Glomerular endothelial cell (primary cell): ENCODE measurements around the gene PLXDC1. TPM values are rescaled to one million over a fixed set of nuclear protein-coding genes. Genes with fewer than 3 reads are reported as not detected.
"Not testable (repeated sequence)": the region's sequence is repeated elsewhere in the genome, so short reads cannot be mapped to it uniquely, and the experiment has no call there.

ENCODE experiments used
- DNase-seq: peaks from one replicate; pipeline ENCODE4 v3.0.0-alpha.2; 2011; ENCODE audit warnings: low read depth, low spot score; ENCODE audit errors: extremely low read depth
- total RNA-seq: library from RNA; depleted of rRNA; stranded (reverse); fragments of >200 nt; gene quantifications from 2 replicates; pipeline ENCODE4 v1.2.3, GENCODE V29; 2015

PLXDC1 gene
- total RNA-seq, 1 donor from 2014 or later = 0.06 TPM

- DNase-seq = no peak
These were observed 79.9 kb downstream of the PLXDC1 start for GRCh38 chr17:39071573-39071972.

- no peak for DNase-seq
These were observed 82.2 kb downstream of the PLXDC1 start for GRCh38 chr17:39069114-39069756.

DNA sequence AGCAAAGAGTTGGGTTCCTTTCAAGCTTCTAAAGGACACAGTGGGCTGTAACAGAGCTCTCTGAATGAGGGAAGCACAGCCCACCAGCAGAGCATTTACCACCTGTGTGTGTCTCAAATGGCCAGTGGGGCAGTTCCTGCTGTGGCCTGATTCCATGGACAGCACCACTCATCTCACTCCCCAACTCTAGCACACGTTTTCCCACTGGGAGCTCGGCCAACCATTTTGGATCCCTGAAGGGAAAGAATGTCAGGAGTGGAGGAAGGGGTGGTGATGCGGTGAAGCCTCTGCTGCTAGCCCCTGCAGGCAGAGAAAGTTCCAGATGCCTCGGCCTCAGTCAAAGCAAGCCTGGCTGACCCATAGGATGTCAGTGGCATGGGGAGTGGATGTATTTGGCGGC is 86.6 kb downstream of the PLXDC1 start:
- DNase-seq = no peak

GRCh38 chr17:39064374-39064773 is 87.1 kb downstream of the PLXDC1 start:
- no peak for DNase-seq

DNA sequence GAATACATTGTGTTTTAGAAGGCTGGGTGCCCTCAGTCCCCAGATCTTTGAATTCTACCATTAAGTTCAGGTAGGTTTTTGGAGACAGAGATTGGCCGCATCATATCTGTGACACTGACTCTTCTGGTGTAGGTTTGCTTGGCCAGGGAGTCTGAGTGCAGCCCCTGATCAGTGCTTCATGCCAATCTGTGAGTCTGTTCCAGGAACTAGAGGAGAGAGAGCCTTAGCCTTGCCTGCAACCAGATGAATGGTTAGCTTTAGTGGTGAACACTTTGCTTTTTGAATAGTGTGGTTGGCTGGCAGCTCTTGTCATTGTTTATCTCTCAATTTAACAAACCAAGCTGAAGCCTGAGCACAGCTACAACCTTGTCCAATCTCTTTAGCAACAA is 87.8 kb downstream of the PLXDC1 start:
- no peak for DNase-seq

GRCh38 chr17:39062846-39063680 is 88.4 kb downstream of the PLXDC1 start:
- no peak for DNase-seq

DNA sequence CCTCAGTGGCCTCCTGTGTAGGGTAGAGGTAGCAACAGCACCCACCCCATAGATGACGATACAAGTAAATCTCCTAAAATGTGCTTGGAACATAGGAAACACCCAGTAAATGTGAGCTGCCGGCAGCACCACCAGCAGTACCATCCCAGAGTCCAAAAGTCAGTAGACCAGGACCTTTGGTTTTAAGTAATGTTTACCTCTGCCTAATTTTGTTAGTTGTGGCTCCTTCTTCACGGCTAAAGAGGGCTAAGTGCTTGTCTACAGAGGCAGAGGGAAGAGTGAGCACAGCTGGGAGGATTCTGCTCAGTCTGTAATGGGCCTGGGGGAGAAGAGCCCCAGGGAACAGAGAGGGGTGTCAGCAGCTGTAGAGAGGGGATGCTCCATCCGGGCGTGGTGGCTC is 92.9 kb downstream of the PLXDC1 start:
- DNase-seq = no peak

DNA sequence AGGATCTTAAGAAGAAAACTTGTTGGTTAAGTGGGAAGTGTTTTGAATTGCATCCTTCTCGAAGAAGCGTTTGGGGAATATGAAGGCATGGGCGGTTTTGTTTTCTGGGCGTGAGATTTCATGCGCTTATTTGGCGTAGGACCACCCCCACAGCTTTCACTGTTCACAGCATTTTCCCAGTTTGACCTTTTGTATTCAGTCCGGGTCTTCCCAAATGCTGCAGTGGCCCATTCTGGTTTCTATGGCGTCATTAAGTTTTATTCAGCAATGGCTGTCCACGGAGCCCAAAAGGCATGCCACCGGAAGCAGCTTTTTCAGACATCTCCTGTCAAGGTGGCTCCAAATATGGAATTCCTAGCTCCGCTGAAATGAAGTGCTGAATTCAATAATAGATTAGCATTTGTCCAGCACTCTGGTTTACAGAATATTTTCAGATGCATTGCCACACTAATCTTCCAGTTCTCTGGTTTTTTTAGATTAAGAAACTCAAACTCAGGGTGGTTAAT is 93.7 kb downstream of the PLXDC1 start:
- DNase-seq = no peak

- no peak for DNase-seq
These were observed 97.3 kb downstream of the PLXDC1 start for GRCh38 chr17:39054111-39054645.

DNA sequence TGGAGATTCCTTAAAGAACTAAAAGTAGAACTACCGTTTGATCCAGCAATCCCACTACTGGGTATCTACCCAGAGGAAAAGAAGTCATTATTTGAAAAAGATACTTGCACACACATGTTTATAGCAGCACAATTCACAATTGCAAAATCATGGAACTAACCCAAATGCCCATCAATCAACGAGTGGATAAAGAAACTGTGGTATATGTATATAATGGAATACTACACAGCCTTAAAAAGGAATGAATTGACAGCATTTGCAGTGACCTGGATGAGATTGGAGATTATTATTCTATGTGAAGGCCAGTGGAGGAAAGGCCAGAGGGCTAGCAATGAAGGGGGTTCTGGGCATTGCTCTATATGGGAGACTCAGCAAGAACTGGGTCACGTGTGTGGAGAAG is 99.0 kb downstream of the PLXDC1 start:
- not testable (repeated sequence) for DNase-seq

DNA sequence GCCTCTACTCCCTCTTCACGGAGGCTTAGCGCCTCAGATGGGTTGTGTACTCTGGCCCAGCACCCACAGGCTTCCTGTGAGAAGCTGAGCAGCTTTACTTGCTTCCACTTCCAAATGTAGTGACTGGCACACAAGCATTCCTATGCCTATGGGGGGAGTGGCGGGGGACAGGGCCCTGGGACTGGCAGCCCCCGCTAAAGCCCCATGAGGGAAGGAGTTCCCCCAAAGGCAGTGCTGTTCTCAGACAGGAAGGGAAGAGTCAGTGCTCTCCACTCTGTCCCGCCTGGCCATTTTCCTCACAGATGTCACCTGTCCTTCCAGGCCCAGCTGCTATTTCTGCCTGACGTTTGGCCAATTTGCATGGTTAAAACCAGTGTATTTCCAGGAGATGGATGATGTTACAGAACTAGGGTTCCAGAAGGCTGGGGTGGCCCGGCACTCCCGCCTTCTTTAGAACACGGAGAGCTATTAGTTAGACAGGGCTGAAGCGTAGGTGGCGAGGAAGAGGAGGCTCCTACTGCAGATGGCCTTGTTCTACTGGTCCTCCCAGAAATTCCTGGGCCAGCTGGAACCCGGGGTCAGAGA is 100.3 kb downstream of the PLXDC1 start:
- DNase-seq = no peak

DNA sequence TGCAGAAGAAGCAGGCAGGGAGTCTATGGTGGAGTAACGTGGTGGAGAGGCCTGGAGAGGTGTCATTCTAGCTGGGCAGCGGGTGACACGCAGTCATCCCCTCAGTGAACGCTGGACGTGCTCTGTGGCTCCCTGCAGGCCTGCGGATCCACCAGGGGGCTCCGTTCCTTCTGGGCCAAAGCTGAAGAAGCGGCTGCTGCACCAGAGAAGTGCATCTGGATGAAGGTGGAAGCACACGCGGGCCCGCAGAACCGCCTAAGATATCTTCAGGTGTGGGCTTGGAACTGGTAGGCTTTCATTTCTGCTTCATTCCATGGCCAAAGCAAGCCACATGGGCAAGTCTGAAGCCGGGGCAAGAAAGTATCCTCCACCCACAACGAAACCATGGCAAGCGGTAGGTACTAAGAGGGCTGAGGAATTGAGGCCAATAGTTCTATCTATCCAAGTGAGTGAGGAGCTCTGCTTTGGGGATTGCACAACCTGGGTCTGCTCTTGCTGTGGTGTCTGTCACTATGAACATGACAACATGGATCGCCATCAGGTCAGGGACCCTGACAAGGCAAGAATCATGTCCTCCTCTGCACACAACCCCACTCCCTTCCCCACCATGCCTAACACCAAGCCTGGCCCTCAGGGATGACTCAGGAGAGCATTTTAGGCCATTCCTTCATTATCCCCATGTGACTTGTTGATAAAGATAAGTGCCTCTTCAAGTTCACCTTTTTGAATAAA is 105.3 kb downstream of the PLXDC1 start:
- no peak for DNase-seq

DNA sequence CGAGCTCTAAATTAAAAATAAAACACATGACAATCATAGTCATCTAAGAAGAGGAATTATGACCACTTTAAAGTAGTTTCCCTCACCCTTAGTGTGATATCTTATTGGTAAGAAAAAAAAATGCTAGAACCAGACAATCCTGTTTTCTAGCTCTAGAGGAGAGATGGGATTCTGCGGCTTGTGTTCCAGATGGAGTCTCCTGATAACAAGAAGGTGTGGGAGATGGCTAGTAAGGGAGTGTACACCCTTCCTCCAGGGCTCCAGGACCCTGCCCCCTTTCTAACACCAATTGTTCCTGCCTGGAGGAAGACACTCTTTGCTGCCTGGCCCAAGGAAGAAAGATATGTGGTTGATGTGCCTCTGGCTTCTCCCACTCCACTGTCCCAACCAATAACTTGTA is 115.4 kb downstream of the PLXDC1 start:
- DNase-seq = no peak

GRCh38 chr17:39035578-39035977 is 115.9 kb downstream of the PLXDC1 start:
- not testable (repeated sequence) for DNase-seq

GRCh38 chr17:39028690-39029089 is 122.7 kb downstream of the PLXDC1 start:
- DNase-seq = no peak

DNA sequence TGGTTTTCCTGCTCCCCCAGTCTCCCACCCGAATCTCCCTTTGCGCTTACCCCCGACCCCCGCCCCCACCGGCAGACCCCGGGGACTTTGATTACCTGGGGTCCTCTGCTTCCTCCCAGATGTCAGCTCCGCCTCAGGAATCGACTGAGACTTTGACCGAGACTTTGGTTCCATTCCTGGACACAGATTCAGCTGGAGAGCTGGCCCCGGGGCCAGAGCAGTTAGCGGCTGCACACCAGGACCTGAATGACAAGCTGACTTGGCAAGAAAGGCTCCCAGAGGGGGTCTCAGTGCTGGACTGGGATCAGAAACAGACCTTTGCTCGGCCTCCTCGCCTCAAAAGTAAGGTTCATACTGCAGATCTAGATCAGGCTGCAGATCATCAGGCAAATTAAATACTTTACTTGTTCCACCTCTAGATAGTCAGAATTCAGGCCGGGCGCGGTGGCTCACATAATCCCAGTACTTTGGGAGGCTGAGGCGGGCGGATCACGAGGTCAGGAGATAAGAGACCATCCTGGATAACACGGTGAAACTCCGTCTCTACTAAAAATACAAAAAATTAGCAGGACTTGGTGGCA is 123.9 kb downstream of the PLXDC1 start:
- DNase-seq = no peak

DNA sequence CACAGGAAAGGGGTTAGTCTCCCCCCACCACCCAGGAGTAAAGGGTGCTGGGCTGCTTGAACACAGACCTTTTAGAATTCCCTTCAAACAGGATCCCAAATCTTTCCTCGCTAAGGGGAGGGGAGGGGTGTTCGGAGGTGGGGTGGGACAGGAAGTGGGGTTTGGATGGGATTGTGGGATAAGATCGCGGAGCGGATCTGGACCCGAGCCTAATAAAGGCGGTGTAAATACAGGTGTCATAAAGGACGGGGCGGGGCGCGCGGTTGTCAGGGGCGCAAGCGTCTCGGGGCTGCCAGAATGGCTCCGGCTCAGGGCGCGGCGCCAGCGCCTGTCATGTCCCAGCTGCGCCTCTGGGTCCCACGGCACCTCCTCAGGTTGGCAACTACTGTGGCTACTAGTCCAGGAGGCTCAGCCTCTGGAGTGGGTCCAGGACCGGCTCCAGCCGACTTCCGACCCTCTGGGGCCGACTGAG is 124.4 kb downstream of the PLXDC1 start:
- DNase-seq = no peak

DNA sequence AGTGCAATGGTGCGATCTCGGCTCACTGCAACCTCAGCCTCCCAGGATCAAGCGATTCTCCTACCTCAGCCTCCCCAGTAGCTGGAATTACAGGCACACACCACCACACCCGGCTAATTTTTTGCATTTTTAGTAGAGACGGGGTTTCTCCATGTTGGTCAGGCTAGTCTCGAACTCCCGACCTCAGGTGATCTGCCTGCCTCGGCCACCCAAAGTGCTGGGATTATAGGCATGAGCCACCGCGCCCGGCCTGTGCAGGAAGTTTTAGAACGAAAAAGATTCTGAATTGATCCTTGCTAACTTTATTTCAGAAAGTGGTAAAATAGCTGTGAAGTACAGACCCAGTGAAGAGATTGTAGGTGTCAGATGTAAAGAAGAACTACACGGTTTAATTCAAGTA is 125.1 kb downstream of the PLXDC1 start:
- DNase-seq = not testable (repeated sequence)

DNA sequence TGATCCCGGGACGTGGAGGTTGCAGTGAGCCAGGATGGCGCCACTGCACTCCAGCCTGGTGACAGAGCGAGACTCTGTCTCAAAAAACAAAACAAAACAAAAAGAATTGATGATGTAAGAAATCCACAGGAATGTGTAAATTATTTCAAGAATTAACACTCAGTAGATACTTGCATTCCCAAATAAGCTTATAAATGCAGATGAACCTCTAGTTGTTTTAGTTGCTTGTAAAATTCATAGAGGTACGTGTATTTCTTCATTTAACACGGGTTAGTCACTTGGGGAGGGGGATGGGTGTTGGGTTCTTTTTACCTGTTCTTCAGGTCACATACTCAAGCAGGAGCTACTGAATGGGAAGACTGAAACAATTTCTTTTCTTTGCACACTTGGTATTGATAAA is 128.5 kb downstream of the PLXDC1 start:
- DNase-seq = no peak

- not testable (repeated sequence) for DNase-seq
These were observed 131.4 kb downstream of the PLXDC1 start for GRCh38 chr17:39020037-39020436.
